Activated CD8-positive, alpha-beta T cell treated with anti-CD3 and anti-CD28 coated beads for 36 hours (primary cell): ENCODE measurements around the gene WDR90. TPM values are rescaled to one million over a fixed set of nuclear protein-coding genes. Genes with fewer than 3 reads are reported as not detected.

Experiments
- ATAC-seq: fragments of 200-7000 bp; cut with Tn5 transposase; one replicate; pipeline ENCODE4 v1.10.0; 2021; ENCODE audit warnings: mild to moderate bottlenecking, moderate library complexity
- CTCF ChIA-PET: fragments of 350-600 bp; sonication (Branson Sonifier 250); formaldehyde crosslinking; loops from one replicate; lab custom pipeline; 2021; ENCODE audit warnings: antibody characterized with exemption; lab: Charles Lee
- POLR2A ChIA-PET: fragments of 350-600 bp; sonication (Branson Sonifier 250); formaldehyde crosslinking; loops from one replicate; lab custom pipeline; 2021; ENCODE audit warnings: antibody characterized with exemption; lab: Charles Lee
- DNase-seq: peaks from one replicate; pipeline ENCODE4 v3.0.0-alpha.2; 2020
- H3K27ac Mint-ChIP-seq: one replicate; pipeline ENCODE4 v1.8.0; 2021; ENCODE audit warnings: mild to moderate bottlenecking, mixed read lengths
- H3K27me3 Mint-ChIP-seq: one replicate; pipeline ENCODE4 v1.8.0; 2021; ENCODE audit warnings: mixed read lengths
- H3K36me3 Mint-ChIP-seq: one replicate; pipeline ENCODE4 v1.8.0; 2021; ENCODE audit warnings: low read depth, mixed read lengths
- H3K4me1 Mint-ChIP-seq: one replicate; pipeline ENCODE4 v1.8.0; 2021; ENCODE audit warnings: low read depth, mixed read lengths
- H3K4me3 Mint-ChIP-seq: one replicate; pipeline ENCODE4 v1.8.0; 2021; ENCODE audit warnings: mild to moderate bottlenecking, moderate library complexity, mixed read lengths
- H3K9me3 Mint-ChIP-seq: one replicate; pipeline ENCODE4 v1.8.0; 2021; ENCODE audit warnings: mixed read lengths
- CTCF ChIP-seq: fragments of 200-600 bp; IDR thresholded peaks from one replicate; pipeline ENCODE4 v1.8.0; 2022; ENCODE audit warnings: antibody characterized with exemption, mild to moderate bottlenecking
- intact Hi-C: fragments of 100-400 bp; cut with micrococcal nuclease; formaldehyde crosslinking; loops from one replicate; pipeline ENCODE4 v1.10.0; 2022
- total RNA-seq, 2 experiments: library from RNA; stranded (reverse); gene quantifications; one replicate each; pipeline ENCODE4 v1.2.3, GENCODE V29; 2021

WDR90 gene
- total RNA-seq, 2 experiments from 2014 or later, result 89.6 to 90.7 TPM

GRCh38 chr16:681746-682427, 32.7 kb downstream of the WDR90 start:
- POLR2A ChIA-PET, result interaction anchor here (0.6 to 2.7 kb wide), 9 partner anchors 8 to 46 kb away, joined by 3 to 11 read pairs (median 4); partner anchors contain the start of genes METTL26, RHOT2 and WDR90
- Mint-ChIP-seq H3K4me1 (peaks cover 47% of the 10 kb centered on the region), H3K36me3 (peaks cover 26% of the 10 kb centered on the region), H3K9me3 (no peaks in the 10 kb centered on the region), H3K4me3 (peak overlapping the region; percentile 83), H3K27ac (peak overlapping the region; percentile 38), H3K27me3 (no peaks in the 10 kb centered on the region)
- CTCF ChIA-PET, result interaction anchor here (1.0 to 1.7 kb wide), 4 partner anchors 14 to 104 kb away, joined by 3 to 7 read pairs (median 6); partner anchors contain the start of gene RHOT2
- ATAC-seq (no peak), DNase-seq (no peak)
- intact Hi-C loops, result no loop called here
- TF ChIP-seq CTCF, result no peak

GRCh38 chr16:682493-683395, 33.6 kb downstream of the WDR90 start:
- ChIA-PET CTCF (interaction anchor here (1.5 to 1.7 kb wide), 2 partner anchors 29 to 35 kb away, joined by 6 to 7 read pairs; no protein-coding TSS in a partner anchor), POLR2A (interaction anchor here (0.6 to 1.7 kb wide), 5 partner anchors 13 to 45 kb away, joined by 4 to 8 read pairs (median 4); partner anchors contain the start of gene RHOT2)
- TF ChIP-seq CTCF, result no peak
- DNase-seq (no peak), ATAC-seq (no peak)
- peak overlapping the region; percentile 83 for H3K4me3 Mint-ChIP-seq
- H3K27ac Mint-ChIP-seq, result peak overlapping the region; percentile 68
- no peaks in the 10 kb centered on the region for H3K27me3 Mint-ChIP-seq
- H3K9me3 Mint-ChIP-seq, result no peaks in the 10 kb centered on the region
- intact Hi-C loops, result no loop called here
- H3K36me3 Mint-ChIP-seq, result peaks cover 26% of the 10 kb centered on the region
- peaks cover 47% of the 10 kb centered on the region for H3K4me1 Mint-ChIP-seq

- intact Hi-C loops, result no loop called here
- ATAC-seq (no peak), DNase-seq (no peak)
- no peaks in the 10 kb centered on the region for H3K27me3 Mint-ChIP-seq
- H3K27ac Mint-ChIP-seq, result peak overlapping the region; percentile 68
- ChIA-PET POLR2A (interaction anchor here (0.6 to 1.7 kb wide), 7 partner anchors 9 to 158 kb away, joined by 3 to 8 read pairs (median 3); partner anchors contain the start of genes METTL26 and WDR90), CTCF (interaction anchor here (1.0 kb wide), 1 partner anchor 32 kb away, joined by 3 read pairs; no protein-coding TSS in a partner anchor)
- peak overlapping the region; percentile 83 for H3K4me3 Mint-ChIP-seq
- peaks cover 48% of the 10 kb centered on the region for H3K4me1 Mint-ChIP-seq
- no peak for TF ChIP-seq CTCF
- H3K9me3 Mint-ChIP-seq, result no peaks in the 10 kb centered on the region
- H3K36me3 Mint-ChIP-seq, result peaks cover 26% of the 10 kb centered on the region
Observed at GRCh38 chr16:683396-684070, 34.4 kb downstream of the WDR90 start.

GRCh38 chr16:684071-684794, 35.1 kb downstream of the WDR90 start, which contains the start of gene JMJD8:
JMJD8 (minus strand) TSS chr16:684334; CDS start chr16:684319, 15 bp downstream.
- CTCF ChIA-PET, result interaction anchor here (1.0 kb wide), 1 partner anchor 32 kb away, joined by 3 read pairs; no protein-coding TSS in a partner anchor
- ATAC-seq (peak; percentile 73), DNase-seq (peak; percentile 98)
- peaks cover 26% of the 10 kb centered on the region for H3K36me3 Mint-ChIP-seq
- H3K4me3 Mint-ChIP-seq, result peak within 1 kb of the TSS; percentile 83
- no peak for TF ChIP-seq CTCF
- H3K4me1 Mint-ChIP-seq, result peaks cover 52% of the 10 kb centered on the region
- H3K27me3 Mint-ChIP-seq, result no peaks in the 10 kb centered on the region
- POLR2A ChIA-PET, result interaction anchor here (0.6 to 1.7 kb wide), 10 partner anchors 9 to 158 kb away, joined by 3 to 8 read pairs (median 3); partner anchors contain the start of genes METTL26, RHBDL1 and WDR90
- no peaks in the 10 kb centered on the region for H3K9me3 Mint-ChIP-seq
- intact Hi-C loops, result no loop called here
- H3K27ac Mint-ChIP-seq, result peak within 1 kb of the TSS; percentile 68
